Choroid plexus epithelial cell (primary cell): ENCODE data around the gene KRTAP10-1.
"Not testable (repeated sequence)": the region's sequence is repeated elsewhere in the genome, so short reads cannot be mapped to it uniquely, and the experiment has no call there.

Experiments used
- DNase-seq: peaks from one replicate; pipeline ENCODE4 v3.0.0-alpha.2; 2010; ENCODE audit warnings: low read depth
- H3K4me3 ChIP-seq: 2 replicates; pipeline ENCODE4 v1.5.1; 2011; ENCODE audit warnings: low read depth, mild to moderate bottlenecking, control low read depth, low read length, moderate library complexity
- TF ChIP-seq, protein P1 (sequence below): conservative IDR thresholded peaks from 2 replicates; pipeline ENCODE4 v1.5.1; 2011; ENCODE audit warnings: low read depth, mild to moderate bottlenecking, control low read depth, inconsistent platforms, low read length, moderate library complexity

KRTAP10-1 gene

GRCh38 chr21:44507673-44508425 lies 32.1 kb downstream of the KRTAP10-1 start:
- TF ChIP-seq, protein P1, sequence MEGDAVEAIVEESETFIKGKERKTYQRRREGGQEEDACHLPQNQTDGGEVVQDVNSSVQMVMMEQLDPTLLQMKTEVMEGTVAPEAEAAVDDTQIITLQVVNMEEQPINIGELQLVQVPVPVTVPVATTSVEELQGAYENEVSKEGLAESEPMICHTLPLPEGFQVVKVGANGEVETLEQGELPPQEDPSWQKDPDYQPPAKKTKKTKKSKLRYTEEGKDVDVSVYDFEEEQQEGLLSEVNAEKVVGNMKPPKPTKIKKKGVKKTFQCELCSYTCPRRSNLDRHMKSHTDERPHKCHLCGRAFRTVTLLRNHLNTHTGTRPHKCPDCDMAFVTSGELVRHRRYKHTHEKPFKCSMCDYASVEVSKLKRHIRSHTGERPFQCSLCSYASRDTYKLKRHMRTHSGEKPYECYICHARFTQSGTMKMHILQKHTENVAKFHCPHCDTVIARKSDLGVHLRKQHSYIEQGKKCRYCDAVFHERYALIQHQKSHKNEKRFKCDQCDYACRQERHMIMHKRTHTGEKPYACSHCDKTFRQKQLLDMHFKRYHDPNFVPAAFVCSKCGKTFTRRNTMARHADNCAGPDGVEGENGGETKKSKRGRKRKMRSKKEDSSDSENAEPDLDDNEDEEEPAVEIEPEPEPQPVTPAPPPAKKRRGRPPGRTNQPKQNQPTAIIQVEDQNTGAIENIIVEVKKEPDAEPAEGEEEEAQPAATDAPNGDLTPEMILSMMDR: no peak
- no peak for DNase-seq
- H3K4me3 ChIP-seq: no peak overlapping the region

- TF ChIP-seq, protein P1: no peak
- H3K4me3 ChIP-seq: no peak overlapping the region
- no peak for DNase-seq
Observed at GRCh38 chr21:44506279-44507255, 33.4 kb downstream of the KRTAP10-1 start.

GRCh38 chr21:44505673-44506278 lies 34.2 kb downstream of the KRTAP10-1 start:
- DNase-seq: no peak
- no peak overlapping the region for H3K4me3 ChIP-seq

DNA sequence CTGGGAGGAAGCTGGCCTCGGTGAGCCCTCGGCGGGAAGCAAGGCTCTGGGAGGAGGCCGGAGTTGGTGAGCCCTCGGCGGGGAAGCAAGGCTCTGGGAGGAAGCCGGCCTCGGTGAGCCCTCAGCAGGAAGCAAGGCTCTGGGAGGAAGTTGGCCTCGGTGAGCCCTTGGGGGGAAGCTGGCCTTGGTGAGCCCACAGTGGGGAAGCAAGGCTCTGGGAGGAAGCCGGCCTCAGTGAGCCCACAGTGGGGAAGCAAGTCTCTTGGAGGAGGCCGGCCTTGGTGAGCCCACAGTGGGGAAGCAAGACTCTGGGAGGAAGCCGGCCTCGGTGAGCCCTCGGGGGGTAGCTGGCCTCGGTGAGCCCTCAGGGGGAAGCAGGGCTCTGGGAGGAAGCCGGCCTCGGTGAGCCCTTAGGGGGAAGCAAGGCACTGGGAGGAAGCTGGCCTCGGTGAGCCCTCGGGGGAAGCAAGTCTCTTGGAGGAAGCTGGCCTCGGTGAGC lies 36.0 kb downstream of the KRTAP10-1 start:
- H3K4me3 ChIP-seq: no peak overlapping the region
- TF ChIP-seq, protein P1: no peak
- DNase-seq: no peak

More at GRCh38 chr21:44505673-44506278, 34.2 kb downstream of the KRTAP10-1 start:
- TF ChIP-seq, protein P1: no peak

DNA sequence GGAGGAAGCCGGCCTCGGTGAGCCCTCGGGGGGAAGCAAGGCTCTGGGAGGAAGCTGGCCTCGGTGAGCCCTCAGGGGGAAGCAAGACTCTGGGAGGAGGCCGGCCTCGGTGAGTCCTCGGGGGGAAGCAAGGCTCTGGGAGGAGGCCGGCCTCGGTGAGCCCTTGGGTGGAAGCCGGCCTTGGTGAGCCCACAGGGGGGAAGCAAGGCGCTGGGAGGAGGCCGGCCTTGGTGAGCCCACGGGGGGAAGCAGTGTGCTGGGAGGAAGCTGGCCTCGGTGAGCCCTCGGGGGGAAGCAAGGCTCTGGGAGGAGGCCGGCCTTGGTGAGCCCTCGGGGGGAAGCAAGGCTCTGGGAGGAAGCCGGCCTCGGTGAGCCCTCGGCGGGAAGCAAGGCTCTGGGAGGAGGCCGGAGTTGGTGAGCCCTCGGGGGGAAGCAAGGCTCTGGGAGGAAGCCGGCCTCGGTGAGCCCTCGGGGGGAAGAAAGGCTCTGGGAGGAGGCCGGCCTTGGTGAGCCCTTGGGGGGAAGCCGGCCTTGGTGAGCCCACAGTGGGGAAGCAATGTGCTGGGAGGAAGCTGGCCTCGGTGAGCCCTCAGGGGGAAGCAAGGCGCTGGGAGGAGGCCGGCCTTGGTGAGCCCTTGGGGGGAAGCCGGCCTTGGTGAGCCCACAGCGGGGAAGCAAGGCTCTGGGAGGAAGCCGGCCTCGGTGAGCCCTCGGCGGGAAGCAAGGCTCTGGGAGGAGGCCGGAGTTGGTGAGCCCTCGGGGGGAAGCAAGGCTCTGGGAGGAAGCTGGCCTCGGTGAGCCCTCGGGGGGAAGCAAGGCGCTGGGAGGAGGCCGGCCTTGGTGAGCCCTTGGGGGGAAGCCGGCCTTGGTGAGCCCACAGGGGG lies 36.7 kb downstream of the KRTAP10-1 start:
- not testable (repeated sequence) for H3K4me3 ChIP-seq, DNase-seq

DNA sequence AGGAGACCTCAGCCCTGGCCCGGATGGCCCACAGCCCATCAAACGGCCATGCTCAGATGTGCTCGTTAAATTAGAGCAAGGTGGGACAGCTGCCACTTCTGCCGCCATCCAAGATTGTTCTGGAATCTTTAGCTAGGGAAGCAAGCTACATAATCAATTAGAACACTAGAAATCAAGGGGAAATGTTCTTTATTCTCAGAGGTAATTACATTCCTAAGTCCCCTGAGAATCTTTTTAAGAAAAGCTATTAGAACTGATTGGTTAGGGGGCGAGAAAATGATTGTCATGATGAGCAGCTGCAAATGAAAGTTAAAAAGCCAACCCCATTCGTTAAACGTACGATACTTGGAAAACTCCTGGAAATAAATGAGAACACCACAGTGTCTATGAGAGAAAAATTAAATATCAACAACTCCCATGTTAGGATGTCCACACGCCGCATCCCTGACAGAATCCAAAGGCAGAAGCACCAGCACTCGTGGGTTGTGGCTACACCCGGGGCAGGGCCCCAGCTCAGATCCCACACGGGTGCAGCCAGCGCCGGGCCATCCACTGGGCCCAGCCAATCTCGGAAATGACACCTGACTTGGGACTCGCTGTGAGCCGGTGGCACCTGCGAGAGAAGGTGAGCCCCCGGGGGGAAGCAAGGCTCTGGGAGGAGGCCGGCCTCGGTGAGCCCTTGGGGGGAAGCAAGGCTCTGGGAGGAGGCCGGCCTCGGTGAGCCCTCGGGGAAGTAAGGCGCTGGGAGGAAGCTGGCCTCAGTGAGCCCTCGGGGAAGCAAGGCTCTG lies 37.6 kb downstream of the KRTAP10-1 start:
- no peak overlapping the region for H3K4me3 ChIP-seq
- TF ChIP-seq, protein P1: no peak
- DNase-seq: no peak
